Large intestine (tissue), 3 donors: ENCODE data around the gene SEPTIN6. TPM values are rescaled to one million over a fixed set of nuclear protein-coding genes. Genes with fewer than 3 reads are reported as not detected.
A peak's percentile ranks its signal among the peaks of the same experiment; 100 is the strongest.
"Not testable (repeated sequence)": the region's sequence is repeated elsewhere in the genome, so short reads cannot be mapped to it uniquely, and the experiment has no call there.

Experiments used
- DNase-seq, 2 donors: peaks; one replicate each; pipeline versions ENCODE4 v3.0.0 to v3.0.0-alpha.2; 2013
- H3K27ac ChIP-seq: one replicate; pipeline ENCODE4 v1.5.1; 2013; ENCODE audit warnings: low read length
- H3K27me3 ChIP-seq: 2 replicates; pipeline ENCODE4 v1.6.1; 2013; ENCODE audit warnings: low read length; ENCODE audit not compliant: control insufficient read depth, insufficient read depth
- H3K36me3 ChIP-seq: 2 replicates; pipeline ENCODE4 v1.6.1; 2013; ENCODE audit warnings: low read length; ENCODE audit not compliant: control insufficient read depth, insufficient read depth
- H3K4me1 ChIP-seq: one replicate; pipeline ENCODE4 v1.6.1; 2013; ENCODE audit warnings: low read length; ENCODE audit not compliant: control insufficient read depth, insufficient read depth
- H3K4me3 ChIP-seq: one replicate; pipeline ENCODE4 v1.5.1; 2013; ENCODE audit warnings: low read length
- H3K9me3 ChIP-seq: one replicate; pipeline ENCODE4 v1.6.1; 2013; ENCODE audit warnings: mild to moderate bottlenecking, low read depth, low read length, moderate library complexity; ENCODE audit not compliant: control insufficient read depth
- WGBS: methylation state at CpG from one replicate; pipeline ENCODE4 v1.1.5; 2013; ENCODE audit warnings: low lambda C conversion rate; ENCODE audit not compliant: insufficient coverage; 5-methylcytosine and 5-hydroxymethylcytosine counted together
- polyA plus RNA-seq: library from polyadenylated mRNA; unstranded; fragments of 120-200 nt; gene quantifications from one replicate; pipeline ENCODE4 v1.2.1, GENCODE V29; 2013

Gene SEPTIN6
- polyA plus RNA-seq, 1 donor = 29.2 TPM

DNA sequence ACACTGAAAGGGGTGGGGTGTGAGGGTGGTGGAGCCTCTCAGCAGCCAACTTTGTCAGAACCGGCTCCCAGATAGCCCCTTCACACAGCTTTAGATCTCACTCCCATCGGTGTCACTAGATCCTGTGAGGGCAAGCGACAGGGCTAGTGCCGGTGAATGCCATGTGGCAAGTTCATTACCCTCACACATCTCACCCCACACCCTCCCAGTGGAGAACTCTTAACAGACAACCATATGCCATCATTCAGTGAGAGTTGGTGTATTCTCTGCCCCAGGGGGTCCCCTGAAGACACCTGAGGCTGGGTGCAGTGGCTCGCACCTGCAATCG is 15.3 kb downstream of the SEPTIN6 start:
- no peaks in the 10 kb centered on the region for H3K27me3 ChIP-seq
- WGBS = no CpG with 5 or more reads among the region's 6 CpGs
- no peaks in the 10 kb centered on the region for H3K9me3 ChIP-seq
- no peak for DNase-seq
- no peak overlapping the region for H3K27ac ChIP-seq
- no peak overlapping the region for H3K4me3 ChIP-seq
- no peaks in the 10 kb centered on the region for H3K4me1 ChIP-seq
- H3K36me3 ChIP-seq = no peaks in the 10 kb centered on the region

DNA sequence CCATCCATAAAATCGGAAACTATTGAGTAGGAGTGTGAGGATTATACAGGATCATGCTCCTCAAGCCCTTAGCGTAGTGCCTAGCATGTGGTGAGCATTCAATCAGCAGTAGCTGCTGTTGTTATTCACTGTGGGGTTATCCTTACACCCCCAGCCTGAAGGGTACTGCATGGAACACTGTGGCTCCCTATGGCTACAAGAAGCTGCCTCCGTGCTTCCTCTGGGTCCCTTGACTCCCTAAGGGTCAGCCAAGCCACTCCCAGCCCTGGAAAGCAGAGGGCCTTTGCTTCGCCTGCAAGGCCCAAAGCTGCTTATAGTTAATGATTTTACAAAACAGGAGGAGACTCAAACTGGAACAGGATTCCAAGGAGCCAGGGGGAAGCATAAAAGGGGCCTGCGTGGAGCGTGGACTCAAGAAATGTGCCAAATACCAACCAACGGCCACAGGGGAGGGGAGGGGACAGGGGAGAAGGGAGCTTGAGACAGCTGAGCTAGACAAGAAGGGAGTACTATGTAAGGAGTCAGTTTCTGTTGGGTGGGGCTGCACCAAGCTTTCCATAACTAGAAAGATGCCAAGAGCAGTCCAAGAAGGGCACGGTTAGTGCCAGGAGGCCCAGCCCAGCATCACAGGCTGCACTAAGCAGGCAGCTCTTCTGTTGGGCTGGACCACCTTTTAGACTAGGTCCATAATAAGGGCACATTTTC is 15.9 kb downstream of the SEPTIN6 start:
- Histone ChIP-seq H3K4me3 (no peak overlapping the region), H3K36me3 (no peaks in the 10 kb centered on the region), H3K4me1 (no peaks in the 10 kb centered on the region), H3K27me3 (no peaks in the 10 kb centered on the region), H3K9me3 (no peaks in the 10 kb centered on the region), H3K27ac (no peak overlapping the region)
- WGBS = no CpG with 5 or more reads among the region's 8 CpGs
- DNase-seq = no peak

DNA sequence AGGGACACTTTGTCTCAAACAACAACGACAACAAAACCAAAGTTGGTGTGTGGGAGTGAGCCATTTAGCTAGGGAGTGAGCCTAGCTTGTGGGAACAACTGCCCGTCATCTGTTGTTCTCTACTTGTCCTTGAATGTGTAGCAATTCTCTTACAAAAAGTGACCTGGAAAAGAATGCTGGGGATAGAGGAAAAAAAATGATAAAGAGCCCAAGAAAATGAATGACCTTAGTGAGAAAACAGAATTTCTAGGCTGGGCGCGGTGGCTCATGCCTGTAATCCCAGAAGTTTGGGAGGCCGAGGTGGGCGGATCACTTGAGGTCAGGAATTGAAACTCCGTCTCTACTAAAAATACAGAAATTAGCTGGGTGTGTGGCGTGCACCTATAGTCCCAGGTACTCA is 19.6 kb downstream of the SEPTIN6 start:
- Histone ChIP-seq H3K27me3 (no peaks in the 10 kb centered on the region), H3K9me3 (no peaks in the 10 kb centered on the region), H3K4me1 (no peaks in the 10 kb centered on the region), H3K36me3 (no peaks in the 10 kb centered on the region), H3K4me3 (no peak overlapping the region), H3K27ac (no peak overlapping the region)
- DNase-seq = no peak
- WGBS = no CpG with 5 or more reads among the region's 8 CpGs

DNA sequence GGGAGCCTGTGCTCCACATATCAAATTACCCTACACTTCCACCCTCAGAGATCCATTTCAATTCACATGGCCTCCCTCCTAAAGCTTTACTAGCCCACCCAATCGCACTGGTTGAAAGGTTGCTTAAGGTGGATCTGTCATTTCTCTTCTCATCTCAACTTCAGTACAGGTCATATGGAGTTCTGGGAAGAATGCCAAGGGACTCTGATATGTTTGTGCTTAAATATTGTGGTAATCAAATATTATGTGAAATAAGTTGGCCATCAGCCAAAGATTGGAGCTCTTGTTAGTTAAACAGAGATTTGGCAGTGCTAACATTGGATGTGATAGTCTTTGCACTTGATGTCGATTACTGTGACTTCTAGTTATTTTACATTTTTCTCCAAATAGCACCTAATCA is 20.5 kb downstream of the SEPTIN6 start:
- H3K4me3 ChIP-seq = no peak overlapping the region
- H3K27ac ChIP-seq = no peak overlapping the region
- H3K27me3 ChIP-seq = no peaks in the 10 kb centered on the region
- H3K9me3 ChIP-seq = no peaks in the 10 kb centered on the region
- no peaks in the 10 kb centered on the region for H3K36me3 ChIP-seq
- no peaks in the 10 kb centered on the region for H3K4me1 ChIP-seq
- peak in 1 of 2 donors; percentile 35 for DNase-seq
- WGBS = no CpG with 5 or more reads among the region's 2 CpGs

DNA sequence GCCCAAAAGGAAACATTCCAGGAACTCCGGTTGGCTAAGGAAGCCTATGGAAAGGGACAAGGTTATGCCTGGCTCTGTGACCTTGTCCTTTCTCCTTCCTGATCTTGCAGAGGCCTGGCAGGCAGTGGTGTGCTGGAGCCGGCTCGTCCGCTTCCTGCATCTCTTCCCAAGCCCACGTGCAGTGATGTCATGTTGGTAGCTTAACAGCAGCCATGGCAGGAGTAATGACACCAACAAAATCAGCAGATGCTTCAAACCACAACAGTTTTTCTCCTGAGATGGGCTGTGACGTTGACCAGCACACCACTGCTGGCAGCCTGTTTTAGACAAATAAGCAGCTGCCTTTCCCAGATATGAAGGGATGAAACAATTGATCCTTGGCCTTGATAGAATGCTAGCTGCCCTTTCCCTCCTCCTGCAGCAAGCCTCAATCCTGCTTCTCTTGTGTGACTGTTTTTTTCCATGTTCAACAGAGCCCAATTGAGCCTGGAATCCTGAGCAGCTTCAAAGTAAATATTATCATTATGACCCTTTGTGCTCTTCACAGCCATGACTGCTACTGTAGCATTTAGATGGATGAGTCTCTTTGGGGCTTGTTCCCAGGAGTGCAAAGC is 23.4 kb downstream of the SEPTIN6 start:
- H3K4me3 ChIP-seq = no peak overlapping the region
- no peaks in the 10 kb centered on the region for H3K4me1 ChIP-seq
- H3K27ac ChIP-seq = peak overlapping the region; percentile 63
- H3K27me3 ChIP-seq = no peaks in the 10 kb centered on the region
- no peaks in the 10 kb centered on the region for H3K9me3 ChIP-seq
- peak in 1 of 2 donors; percentile 34 for DNase-seq
- H3K36me3 ChIP-seq = no peaks in the 10 kb centered on the region
- no CpG with 5 or more reads among the region's 6 CpGs for WGBS

DNA sequence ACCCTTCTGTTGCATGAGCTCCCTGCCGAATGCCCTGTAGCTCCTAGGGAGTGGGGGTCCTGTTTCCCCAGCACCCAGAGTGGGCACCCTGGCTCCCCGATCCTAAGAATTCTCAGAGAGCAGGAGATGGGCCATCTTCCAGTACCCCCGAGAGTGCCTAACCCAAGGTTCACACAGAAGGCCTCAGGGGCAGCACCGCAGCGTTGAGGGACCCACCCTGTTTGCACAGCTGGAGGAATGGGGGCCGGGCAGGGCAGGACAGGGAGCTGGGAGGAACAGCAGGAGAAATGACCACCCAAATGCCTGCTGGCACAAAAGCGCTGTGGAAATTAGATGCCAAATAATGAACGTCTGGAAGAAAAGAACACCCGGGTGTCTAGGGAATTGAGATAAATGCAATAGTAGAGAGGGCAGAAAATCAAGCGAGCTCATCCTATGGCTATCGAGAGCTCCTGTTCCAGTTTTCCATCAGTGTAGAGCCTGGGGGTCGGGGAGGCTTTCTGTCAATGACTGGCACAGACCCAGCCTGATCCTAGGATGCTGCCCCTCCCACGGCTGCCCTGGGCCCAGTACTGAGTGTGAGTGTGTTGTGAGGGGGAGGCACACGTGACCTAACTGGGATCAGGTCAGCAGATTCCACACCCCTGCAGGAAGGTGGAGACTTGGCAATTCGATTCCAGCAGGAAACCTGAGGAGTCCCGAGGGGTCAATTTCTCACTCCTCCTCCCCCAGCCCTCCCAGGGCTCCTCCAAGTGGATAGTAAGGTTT is 25.7 kb downstream of the SEPTIN6 start:
- Histone ChIP-seq H3K9me3 (no peaks in the 10 kb centered on the region), H3K36me3 (no peaks in the 10 kb centered on the region), H3K27me3 (no peaks in the 10 kb centered on the region), H3K4me3 (no peak overlapping the region), H3K4me1 (no peaks in the 10 kb centered on the region), H3K27ac (no peak overlapping the region)
- no CpG with 5 or more reads among the region's 16 CpGs for whole genome bisulfite sequencing
- no peak for DNase-seq

DNA sequence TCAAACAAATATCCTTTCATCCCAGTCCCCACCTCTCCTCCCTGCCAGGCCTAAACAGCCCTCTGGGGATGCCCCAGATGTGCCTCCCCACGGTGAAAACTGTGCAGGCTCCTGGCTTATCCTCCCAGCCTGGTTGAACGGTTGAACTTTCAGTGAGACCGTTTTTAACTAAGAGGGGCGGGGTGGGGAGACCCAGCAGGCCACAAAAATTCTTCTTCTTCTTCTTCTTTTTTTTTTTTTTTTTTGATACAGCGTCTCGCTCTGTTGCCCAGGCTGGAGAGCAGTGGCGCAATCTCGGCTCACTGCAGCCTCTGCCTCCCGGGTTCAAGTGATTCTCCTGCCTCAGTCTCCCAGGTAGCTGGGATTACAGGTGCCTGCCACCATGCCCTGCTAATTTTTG is 28.1 kb downstream of the SEPTIN6 start:
- not testable (repeated sequence) for H3K4me1 ChIP-seq, H3K4me3 ChIP-seq, H3K36me3 ChIP-seq, H3K9me3 ChIP-seq, DNase-seq, H3K27ac ChIP-seq, H3K27me3 ChIP-seq
- no CpG with 5 or more reads among the region's 9 CpGs for WGBS

DNA sequence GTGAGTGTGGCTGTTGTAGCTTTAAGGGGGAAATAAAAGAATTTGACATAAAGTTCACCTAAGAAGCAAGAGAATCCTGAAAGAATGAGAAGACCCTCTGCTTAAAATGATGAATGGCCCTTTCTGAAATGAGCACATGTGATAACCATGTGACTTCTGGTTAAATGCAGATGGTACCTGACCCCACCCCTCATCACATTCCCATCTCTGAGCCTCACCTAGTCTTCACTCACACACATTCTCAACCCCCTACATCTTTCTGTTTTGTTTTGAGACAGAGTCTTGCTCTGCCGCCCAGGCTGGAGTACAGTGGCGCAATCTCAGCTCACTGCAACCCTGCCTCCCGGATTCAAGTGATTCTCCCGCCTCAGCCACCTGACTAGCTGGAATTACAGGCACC is 31.5 kb downstream of the SEPTIN6 start:
- DNase-seq = no peak
- Histone ChIP-seq H3K27me3 (no peaks in the 10 kb centered on the region), H3K36me3 (no peaks in the 10 kb centered on the region), H3K27ac (no peak overlapping the region), H3K9me3 (no peaks in the 10 kb centered on the region), H3K4me3 (no peak overlapping the region), H3K4me1 (no peaks in the 10 kb centered on the region)
- no CpG with 5 or more reads among the region's 4 CpGs for WGBS

DNA sequence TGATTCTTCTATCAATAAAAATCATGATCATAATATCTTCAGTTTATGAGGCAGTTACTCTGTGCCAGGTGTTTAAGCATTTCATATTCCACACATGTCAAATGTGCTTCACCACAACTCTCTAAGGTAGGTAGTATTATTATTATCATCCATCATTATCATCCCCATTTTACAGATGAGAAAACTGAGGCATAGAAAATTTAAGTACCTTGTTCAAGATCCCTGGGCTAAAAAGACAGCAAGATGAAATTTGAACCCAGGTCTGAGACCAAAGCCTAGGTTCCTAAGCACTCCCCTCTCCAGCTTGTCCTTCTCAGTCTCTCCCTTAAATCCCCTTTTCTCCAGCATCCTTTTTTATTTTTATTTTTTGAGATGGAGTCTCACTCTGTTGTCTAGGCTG is 33.4 kb downstream of the SEPTIN6 start:
- no peaks in the 10 kb centered on the region for H3K27me3 ChIP-seq
- no peak for DNase-seq
- no peak overlapping the region for H3K4me3 ChIP-seq
- H3K36me3 ChIP-seq = no peaks in the 10 kb centered on the region
- H3K4me1 ChIP-seq = no peaks in the 10 kb centered on the region
- H3K9me3 ChIP-seq = no peaks in the 10 kb centered on the region
- H3K27ac ChIP-seq = no peak overlapping the region

DNA sequence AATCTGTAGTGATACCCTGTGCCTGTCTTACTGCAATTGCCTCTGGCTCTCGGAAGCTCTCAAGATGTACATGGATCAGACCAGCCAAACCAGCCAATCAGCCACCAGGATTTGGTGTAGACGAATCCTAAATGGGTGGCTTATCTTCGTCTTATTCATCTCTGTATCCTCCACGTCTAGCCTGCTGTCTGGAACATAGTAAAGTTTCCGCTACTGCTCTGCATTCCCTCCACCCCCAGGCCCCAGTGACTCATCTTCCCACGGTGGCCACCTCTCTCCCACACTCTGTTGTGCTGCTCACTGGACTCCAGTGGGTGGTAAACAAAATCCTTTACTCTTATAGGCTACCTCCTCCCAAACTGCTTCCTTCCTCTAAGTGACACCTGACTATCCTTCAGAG is 37.8 kb downstream of the SEPTIN6 start:
- Histone ChIP-seq H3K27ac (no peak overlapping the region), H3K36me3 (no peaks in the 10 kb centered on the region), H3K4me1 (no peaks in the 10 kb centered on the region), H3K9me3 (no peaks in the 10 kb centered on the region), H3K27me3 (no peaks in the 10 kb centered on the region), H3K4me3 (no peak overlapping the region)
- WGBS = no CpG with 5 or more reads among the region's 6 CpGs
- no peak for DNase-seq
